ENCODE measurements around the gene UAP1L1. TPM values are rescaled to one million over a fixed set of nuclear protein-coding genes. Genes with fewer than 3 reads are reported as not detected.

UAP1L1 gene, protein sequence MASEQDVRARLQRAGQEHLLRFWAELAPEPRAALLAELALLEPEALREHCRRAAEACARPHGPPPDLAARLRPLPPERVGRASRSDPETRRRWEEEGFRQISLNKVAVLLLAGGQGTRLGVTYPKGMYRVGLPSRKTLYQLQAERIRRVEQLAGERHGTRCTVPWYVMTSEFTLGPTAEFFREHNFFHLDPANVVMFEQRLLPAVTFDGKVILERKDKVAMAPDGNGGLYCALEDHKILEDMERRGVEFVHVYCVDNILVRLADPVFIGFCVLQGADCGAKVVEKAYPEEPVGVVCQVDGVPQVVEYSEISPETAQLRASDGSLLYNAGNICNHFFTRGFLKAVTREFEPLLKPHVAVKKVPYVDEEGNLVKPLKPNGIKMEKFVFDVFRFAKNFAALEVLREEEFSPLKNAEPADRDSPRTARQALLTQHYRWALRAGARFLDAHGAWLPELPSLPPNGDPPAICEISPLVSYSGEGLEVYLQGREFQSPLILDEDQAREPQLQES
- 21.9 and 23.0 TPM in 2 replicates for total RNA-seq

DNA sequence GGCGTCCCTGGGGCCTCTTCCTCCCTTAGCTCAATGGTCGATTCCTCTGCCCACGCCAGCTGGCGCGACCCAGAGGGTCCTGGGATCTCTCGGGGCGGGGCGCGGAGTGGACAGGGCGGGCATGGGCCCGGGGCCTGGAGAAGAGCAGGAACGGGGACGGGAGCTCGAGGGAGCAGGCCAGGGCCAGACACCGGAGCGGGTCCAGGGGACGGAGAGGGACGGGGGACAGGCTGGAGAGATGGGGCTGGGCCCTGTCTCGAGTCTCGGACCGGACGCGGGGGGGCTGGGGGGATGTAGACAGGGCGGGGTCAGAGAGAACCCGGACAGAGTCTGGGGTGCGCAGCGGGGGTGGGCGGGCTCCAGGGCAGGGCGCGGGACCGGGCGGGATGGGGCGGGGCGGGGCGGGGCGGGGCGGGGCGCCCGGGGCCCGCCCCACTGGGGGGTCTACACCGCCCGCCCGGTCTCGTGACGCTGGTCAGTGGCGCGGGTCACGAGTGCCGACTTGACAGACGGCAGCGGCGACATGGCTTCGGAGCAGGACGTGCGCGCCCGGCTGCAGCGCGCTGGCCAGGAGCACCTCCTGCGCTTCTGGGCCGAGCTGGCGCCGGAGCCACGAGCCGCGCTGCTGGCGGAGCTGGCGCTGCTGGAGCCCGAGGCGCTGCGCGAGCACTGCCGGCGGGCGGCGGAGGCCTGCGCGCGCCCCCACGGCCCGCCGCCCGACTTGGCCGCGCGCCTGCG lies at the start of gene UAP1L1:
Gene UAP1L1 (plus strand): TSS at position 508 of the 738 bp plus-strand sequence. CDS start 16 bp downstream, at position 524.

GRCh38 chr9:137031904-137032640 lies 45.2 kb upstream of the UAP1L1 start, which contains the start of gene FUT7:
Gene FUT7, minus strand, starts transcription at chr9:137032088. Its CDS starts 97 bp downstream, at chr9:137031991.

DNA sequence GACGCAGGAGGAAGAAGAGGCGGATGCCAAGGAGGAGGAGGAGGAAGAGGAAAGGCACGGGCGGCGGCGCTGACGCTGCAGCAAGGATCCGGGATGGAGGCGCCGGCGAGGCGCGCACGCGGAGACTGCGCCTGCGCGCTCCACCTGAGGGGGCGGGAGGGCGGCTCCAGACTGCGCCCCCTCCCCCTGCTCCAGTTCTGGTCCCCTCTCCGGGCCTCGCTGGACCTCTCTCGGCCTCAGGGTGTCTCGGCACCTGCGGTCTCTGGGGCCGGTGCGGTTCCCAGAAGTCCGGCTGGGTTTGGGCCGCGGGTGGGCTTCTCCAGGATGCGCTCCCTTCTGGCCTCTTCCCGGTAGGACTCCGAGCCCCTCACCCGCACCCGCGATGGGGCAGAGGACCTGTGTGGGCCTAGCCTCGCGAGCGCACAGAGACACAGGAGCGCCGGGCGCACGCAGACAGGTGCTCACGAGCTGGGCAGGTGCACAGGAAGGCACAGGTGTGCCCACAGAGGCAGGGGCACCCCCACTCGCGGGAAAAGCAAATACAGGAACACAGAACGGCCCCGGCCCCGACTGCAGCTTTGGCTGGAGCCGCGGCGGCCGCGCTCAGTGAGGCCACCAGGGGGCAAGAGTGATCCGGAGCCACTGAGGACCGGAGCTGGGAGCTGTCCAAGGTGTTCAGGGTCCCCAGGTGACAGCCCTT lies 31.1 kb upstream of the UAP1L1 start, which contains the start of gene NPDC1:
Gene NPDC1 (minus strand): TSS at position 90 of the 700 bp plus-strand sequence. CDS start 188 bp downstream, outside the sequence.

DNA sequence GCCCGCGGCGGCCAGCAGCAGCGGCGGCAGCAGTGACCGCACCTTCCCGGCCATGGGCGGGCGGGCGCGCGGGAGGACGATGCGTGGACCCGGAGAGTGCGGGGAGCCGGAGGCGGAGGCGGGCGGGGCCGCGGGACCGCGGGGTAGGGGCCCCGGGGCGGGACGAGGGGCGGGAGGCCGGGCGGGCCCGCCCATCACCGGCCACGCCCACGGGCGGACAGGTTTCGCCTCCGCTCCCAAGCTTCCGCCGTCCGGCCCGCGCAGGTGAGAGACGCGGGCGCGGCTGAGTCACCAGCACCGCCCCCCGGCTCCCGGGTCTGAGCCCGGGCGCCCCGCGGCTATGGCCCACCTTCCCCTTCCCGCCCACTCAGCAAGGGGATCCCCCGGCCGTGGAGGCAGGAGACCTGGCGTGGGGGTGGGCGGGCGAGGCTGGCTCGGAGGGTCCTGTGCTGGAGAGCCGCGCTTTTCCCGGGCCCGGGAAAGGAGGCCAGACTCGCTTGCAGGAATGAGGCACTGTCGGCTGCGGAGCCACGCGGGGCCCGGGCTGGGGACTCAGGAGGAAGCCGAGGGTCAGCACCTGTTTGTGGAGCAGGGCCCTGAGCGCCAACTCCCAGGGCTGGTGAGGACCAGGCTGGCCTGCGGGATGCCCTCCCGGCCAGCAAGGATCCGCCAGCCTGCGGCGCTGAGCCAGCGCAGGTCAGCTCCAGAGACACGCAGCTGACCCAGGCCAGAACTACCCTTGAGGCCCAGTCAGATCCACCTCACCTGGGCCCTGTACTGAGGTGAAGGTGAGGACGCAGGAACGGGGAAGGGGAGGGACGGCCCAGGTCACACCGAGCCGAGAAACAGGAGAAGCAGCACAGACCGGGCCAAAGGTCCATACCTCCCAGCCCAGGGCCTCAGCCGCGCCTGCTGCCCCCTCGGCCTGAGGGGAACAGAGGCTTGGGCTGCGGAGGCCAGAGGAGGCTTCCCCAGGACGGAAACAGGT lies 23.1 kb upstream of the UAP1L1 start, which contains the start of gene ENTPD2:
Gene ENTPD2 (minus strand): TSS at position 118 of the 988 bp plus-strand sequence. CDS start 64 bp downstream, at position 54.

GRCh38 chr9:137070201-137070905 lies 7.0 kb upstream of the UAP1L1 start, which contains the start of gene SAPCD2:
Gene SAPCD2, minus strand, starts transcription at chr9:137070557. Its CDS starts 97 bp downstream, at chr9:137070460.

GRCh38 chr9:137086531-137087408 lies 9.5 kb downstream of the UAP1L1 start, which contains the start of gene MAN1B1:
Gene MAN1B1, plus strand, starts transcription at chr9:137086985. Its CDS starts 15 bp downstream, at chr9:137087000.

DNA sequence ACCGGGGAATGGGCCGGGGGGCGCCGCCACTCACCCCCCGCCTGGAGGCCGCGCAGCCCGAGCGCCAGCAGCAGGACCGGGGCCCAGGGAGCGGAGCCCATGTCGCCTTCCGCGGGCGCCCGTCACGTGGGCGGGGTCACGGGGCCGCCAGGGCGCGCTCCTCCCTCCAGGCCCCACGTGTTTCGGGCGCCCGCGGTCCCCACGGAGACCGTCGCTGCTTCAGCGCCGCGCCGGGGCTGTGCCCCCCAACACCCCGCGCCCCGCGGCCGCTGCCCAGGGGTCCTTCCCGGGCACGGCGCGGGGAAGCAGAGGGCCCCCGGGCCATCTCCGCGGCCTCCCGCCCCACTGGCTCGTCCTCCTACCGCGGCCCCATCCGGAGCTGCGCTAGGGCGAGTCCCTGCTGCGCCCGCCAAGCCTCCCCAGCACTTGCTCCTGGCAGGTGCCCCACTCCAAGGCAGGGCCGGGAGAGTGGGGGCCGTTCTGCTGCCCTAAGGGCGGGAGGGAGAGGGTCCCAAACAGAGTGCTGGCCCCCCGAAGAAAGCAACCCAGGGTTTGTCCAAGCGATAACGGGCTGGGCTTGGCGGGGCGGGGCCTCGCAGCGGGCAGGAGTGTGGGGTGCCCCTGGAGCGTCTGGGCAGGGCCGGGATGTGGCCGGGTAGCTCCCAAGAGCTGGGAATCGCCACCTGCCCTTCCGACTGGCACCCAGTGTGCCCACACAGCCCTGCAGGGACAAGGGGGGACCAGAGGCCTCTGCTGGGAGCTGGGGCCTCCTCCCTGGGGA lies 37.5 kb downstream of the UAP1L1 start, which contains the start of gene DPP7:
Gene DPP7 (minus strand): TSS at position 121 of the 781 bp plus-strand sequence. CDS start 20 bp downstream, at position 101.

Other genes with a start within 250 kb of the UAP1L1 start
- gene AJM1, start 235.0 kb upstream of the UAP1L1 start, total RNA-seq: 0.93 and 1.5 TPM in 2 replicates
- gene PHPT1, start 228.1 kb upstream of the UAP1L1 start, total RNA-seq: 173 and 189 TPM in 2 replicates
- gene MAMDC4, start 225.2 kb upstream of the UAP1L1 start, total RNA-seq: 1.6 and 1.9 TPM in 2 replicates
- 413 and 485 TPM in 2 replicates for gene EDF1, start 211.2 kb upstream of the UAP1L1 start, total RNA-seq
- 17.3 and 18.3 TPM in 2 replicates for gene TRAF2, start 191.0 kb upstream of the UAP1L1 start, total RNA-seq
- gene FBXW5, start 132.8 kb upstream of the UAP1L1 start, total RNA-seq: 202 and 226 TPM in 2 replicates
- gene C8G, start 132.3 kb upstream of the UAP1L1 start, total RNA-seq: 0.20 and 0.84 TPM in 2 replicates
- gene LCN12, start 125.2 kb upstream of the UAP1L1 start, total RNA-seq: not detected in 2 replicates
- gene PTGDS, start 100.0 kb upstream of the UAP1L1 start, total RNA-seq: not detected in 2 replicates
- gene LCNL1, start 94.5 kb upstream of the UAP1L1 start, total RNA-seq: not detected in 2 replicates
- 53.2 and 65.9 TPM in 2 replicates for gene PAXX, start 85.1 kb upstream of the UAP1L1 start, total RNA-seq
- 0.40 TPM in 1 of 2 replicates, not detected in the other for gene CLIC3, start 80.9 kb upstream of the UAP1L1 start, total RNA-seq
- gene ABCA2, start 49.3 kb upstream of the UAP1L1 start, total RNA-seq: 6.9 and 7.3 TPM in 2 replicates
- gene FUT7, start 45.4 kb upstream of the UAP1L1 start, total RNA-seq: not detected in 2 replicates
- gene NPDC1, start 31.3 kb upstream of the UAP1L1 start, total RNA-seq: 67.3 and 71.1 TPM in 2 replicates
- gene ENTPD2, start 23.5 kb upstream of the UAP1L1 start, total RNA-seq: not detected in 2 replicates
- gene SAPCD2, start 7.0 kb upstream of the UAP1L1 start, total RNA-seq: 28.1 and 30.2 TPM in 2 replicates
- gene MAN1B1, start 9.5 kb downstream of the UAP1L1 start, total RNA-seq: 69.4 and 75.7 TPM in 2 replicates
- 88.5 and 107 TPM in 2 replicates for gene DPP7, start 37.2 kb downstream of the UAP1L1 start, total RNA-seq
- not detected in 2 replicates for gene GRIN1, start 61.6 kb downstream of the UAP1L1 start, total RNA-seq
- gene LRRC26, start 92.5 kb downstream of the UAP1L1 start, total RNA-seq: not detected in 2 replicates
- not detected in 2 replicates for gene TMEM210, start 94.5 kb downstream of the UAP1L1 start, total RNA-seq
- gene ANAPC2, start 111.0 kb downstream of the UAP1L1 start, total RNA-seq: 17.6 and 25.1 TPM in 2 replicates
- 127 and 150 TPM in 2 replicates for gene SSNA1, start 111.2 kb downstream of the UAP1L1 start, total RNA-seq
- 6.9 and 7.7 TPM in 2 replicates for gene TPRN, start 123.2 kb downstream of the UAP1L1 start, total RNA-seq
- gene TMEM203, start 128.1 kb downstream of the UAP1L1 start, total RNA-seq: 36.2 and 39.1 TPM in 2 replicates
- gene NDOR1, start 128.2 kb downstream of the UAP1L1 start, total RNA-seq: 13.4 and 16.6 TPM in 2 replicates
- gene RNF208, start 144.7 kb downstream of the UAP1L1 start, total RNA-seq: not detected in 2 replicates
- 0.20 and 0.25 TPM in 2 replicates for gene CYSRT1, start 147.7 kb downstream of the UAP1L1 start, total RNA-seq
- not detected in 2 replicates for gene RNF224, start 150.0 kb downstream of the UAP1L1 start, total RNA-seq
- gene SLC34A3, start 153.4 kb downstream of the UAP1L1 start, total RNA-seq: not detected in 2 replicates
- 1,008 and 1,079 TPM in 2 replicates for gene TUBB4B, start 163.8 kb downstream of the UAP1L1 start, total RNA-seq
- not detected in 2 replicates for gene STPG3, start 173.8 kb downstream of the UAP1L1 start, total RNA-seq
- 54.6 and 68.4 TPM in 2 replicates for gene NELFB, start 177.8 kb downstream of the UAP1L1 start, total RNA-seq
- gene TOR4A, start 200.2 kb downstream of the UAP1L1 start, total RNA-seq: 41.4 and 44.7 TPM in 2 replicates
- 35.8 and 43.9 TPM in 2 replicates for gene NRARP, start 224.8 kb downstream of the UAP1L1 start, total RNA-seq

Measured in mammary microvascular endothelial cell (primary cell).